ENCODE measurements around the gene VLDLR. TPM values are rescaled to one million over a fixed set of nuclear protein-coding genes. Genes with fewer than 3 reads are reported as not detected.

The VLDLR gene
- polyA plus RNA-seq, 1 donor: 21.9 TPM

DNA sequence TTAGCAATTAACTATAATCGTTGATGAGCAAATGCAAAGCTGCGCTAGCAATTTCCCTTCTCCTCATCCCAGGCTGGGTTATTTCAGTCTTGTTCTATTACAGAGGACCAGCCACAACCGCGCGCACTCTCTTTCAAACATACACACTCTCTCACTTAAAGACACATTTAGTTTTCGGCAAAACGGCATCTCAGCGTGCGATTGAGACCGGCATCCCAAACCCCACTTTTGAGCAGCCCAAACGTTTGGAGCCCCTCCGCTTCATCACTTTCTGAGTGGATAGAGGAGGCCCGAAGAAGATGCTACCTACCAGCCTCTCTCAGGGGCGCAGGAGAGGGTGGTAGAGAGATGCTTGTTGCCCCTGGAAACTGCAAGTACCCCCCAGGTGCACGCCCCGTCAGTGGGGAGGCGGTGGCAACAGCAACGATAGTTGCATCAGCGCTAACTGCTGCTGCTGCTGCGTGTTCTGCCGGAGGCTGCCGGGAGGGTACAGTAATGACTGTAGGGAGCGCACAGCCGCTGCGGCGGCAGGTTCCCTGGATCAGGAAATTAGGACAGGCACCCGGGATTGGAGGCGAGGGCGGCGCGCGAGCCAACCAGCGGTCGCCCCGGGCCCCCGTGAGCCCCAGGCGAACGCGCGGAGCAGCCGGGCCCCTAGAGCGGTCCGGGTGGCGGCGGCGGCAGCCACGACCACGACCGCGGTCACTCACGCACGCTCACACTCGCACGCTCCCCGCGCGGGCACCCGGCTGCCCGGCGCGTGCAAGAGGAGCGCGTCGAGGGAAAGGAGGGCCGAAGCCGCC lies 467 bp upstream of the VLDLR start:
- no peak for DNase-seq (ENCODE audit: low read depth)

- no peak for DNase-seq (ENCODE audit: low read depth)
Measured at GRCh38 chr9:2622461-2623287, 1.1 kb downstream of the VLDLR start.

DNA sequence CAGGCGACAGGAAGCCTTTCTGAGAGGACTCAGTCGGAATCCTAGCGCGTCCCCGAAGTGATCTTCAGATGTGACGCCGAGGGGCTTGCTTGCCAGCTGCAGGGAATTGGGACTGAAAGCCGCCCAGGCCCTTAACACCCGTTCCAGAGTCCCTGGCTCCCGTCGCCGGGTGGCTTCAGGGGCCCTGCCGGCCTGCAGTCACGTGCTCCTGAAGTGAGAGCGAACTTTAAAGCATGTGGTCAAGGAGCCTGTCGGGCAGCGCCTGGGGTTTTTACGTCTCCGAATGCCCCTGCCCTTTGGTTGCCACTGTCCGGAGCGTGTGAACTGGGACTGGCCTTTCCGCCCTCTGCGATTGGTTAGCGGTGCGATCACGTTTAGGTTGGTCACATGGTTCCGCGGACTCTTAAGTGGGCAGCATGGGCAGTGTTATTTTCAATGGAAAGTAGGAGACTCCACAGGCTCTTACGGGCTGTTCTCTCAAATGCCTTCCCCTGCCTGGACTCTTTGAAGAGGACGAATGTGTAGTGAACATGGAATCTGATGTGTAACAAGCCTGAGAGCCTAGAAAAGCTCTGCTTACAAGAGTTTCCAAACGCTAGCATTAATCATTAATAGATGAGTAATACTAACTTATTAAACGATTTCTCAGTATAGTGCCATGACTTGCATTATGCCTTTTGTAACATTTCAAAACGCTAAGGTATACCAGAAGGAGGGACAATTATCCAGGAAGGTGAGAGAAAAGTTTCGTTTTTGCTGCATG lies 1.9 kb downstream of the VLDLR start:
- no peak for DNase-seq (ENCODE audit: low read depth)

GRCh38 chr9:2624051-2624682 lies 2.6 kb downstream of the VLDLR start:
- no peak for DNase-seq (ENCODE audit: low read depth)

DNA sequence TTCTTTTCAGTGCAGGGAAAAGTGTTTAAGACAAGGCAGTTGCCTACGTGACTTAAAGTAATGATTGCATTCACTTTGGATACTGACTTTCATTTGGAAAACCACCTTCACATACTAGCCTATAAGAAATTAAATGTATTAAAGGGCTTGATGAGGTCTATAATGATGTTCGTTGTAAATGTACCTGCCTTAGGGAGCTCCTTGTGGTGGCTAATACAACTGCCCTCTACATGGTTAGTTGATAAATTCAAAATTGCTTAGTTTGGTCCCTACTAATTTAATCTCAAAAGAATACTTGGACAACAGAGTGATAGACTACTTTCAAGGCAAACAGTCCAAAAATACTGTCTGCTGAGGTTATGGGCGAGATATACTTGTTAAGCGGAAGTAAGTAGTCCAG lies 3.8 kb downstream of the VLDLR start:
- DNase-seq (ENCODE audit: low read depth): no peak

- DNase-seq (ENCODE audit: low read depth): no peak
Measured at GRCh38 chr9:2628919-2629318, 7.3 kb downstream of the VLDLR start.

DNA sequence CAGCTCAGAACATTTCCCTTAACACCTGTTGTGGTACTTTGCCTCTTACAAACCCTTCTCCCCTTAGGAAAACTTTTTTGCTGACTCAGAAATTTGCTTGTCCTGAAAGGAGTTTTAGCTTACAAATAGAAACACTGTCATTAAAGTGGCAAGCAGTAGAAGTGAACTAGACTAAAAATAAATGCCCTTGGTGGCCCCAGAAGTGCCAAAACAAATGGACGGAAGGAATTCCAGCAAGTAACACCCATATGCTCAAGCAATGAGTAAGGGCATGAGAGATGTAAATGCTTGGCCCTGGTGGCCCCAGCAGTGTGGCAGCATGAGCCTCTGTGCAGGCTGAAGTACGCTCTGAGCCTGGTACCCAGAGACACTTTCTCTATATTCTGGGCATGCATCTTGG lies 8.6 kb downstream of the VLDLR start:
- DNase-seq (ENCODE audit: low read depth): no peak

DNA sequence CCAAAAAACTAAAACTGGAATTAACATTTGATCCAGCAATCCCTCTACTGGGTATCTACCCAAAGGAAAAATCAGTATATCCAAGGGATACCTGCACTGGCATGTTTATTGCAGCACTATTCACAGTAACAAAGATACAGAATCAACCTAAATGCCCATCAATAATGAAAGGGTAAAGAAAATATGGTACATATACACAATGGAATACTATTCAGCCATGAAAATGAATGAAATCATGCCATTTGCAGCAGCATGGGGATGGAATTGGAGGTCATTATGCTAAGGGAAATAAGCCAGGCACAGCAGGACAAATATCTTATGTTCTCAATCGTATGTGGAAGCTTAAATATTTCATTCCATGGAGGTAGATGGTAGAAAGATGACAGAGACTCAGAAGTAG lies 9.7 kb downstream of the VLDLR start:
- DNase-seq (ENCODE audit: low read depth): no peak

GRCh38 chr9:2634153-2634552 lies 12.6 kb downstream of the VLDLR start:
- DNase-seq (ENCODE audit: low read depth): no peak

- no peak for DNase-seq (ENCODE audit: low read depth)
Measured at GRCh38 chr9:2634818-2635217, 13.2 kb downstream of the VLDLR start.

GRCh38 chr9:2635922-2636321 lies 14.3 kb downstream of the VLDLR start:
- no peak for DNase-seq (ENCODE audit: low read depth)

DNA sequence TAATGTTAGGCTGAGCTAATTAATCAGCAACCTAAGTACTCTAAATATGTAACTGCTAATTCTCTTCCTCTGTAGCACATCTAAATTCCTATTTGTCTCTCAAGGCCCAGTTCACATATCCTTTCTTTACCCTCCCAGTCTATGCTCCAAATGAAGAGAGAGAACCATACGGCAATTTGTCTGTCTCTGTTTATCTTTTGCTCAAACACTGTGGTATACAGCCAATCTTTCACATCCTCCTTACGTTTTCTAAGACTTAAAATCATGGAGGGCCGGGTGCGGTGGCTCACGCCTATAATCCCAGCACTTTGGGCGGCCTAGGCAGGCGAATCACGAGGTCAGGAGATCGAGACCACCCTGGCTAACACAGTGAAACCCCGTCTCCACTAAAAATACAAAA lies 15.8 kb downstream of the VLDLR start:
- no peak for DNase-seq (ENCODE audit: low read depth)

- DNase-seq (ENCODE audit: low read depth): no peak
Measured at GRCh38 chr9:2638871-2639673, 17.5 kb downstream of the VLDLR start.

DNA sequence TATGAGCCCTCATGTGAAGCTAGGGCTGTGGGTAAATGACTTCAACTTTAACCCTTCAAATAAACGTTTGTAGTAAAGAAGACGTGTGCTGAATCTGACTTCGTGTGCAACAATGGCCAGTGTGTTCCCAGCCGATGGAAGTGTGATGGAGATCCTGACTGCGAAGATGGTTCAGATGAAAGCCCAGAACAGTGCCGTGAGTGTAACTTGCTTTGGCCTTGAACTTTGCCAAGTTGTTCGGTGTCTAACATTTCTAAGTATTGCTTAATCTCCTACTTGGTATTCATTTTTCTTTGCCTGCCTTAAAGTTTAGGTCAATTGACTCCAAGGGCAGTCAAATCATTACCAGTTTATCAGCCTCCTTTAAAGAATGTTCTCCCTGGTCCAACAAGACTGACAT lies 18.2 kb downstream of the VLDLR start:
- no peak for DNase-seq (ENCODE audit: low read depth)

- no peak for DNase-seq (ENCODE audit: low read depth)
Measured at GRCh38 chr9:2640570-2640969, 19.0 kb downstream of the VLDLR start.

- DNase-seq (ENCODE audit: low read depth): no peak
Measured at GRCh38 chr9:2641033-2641432, 19.4 kb downstream of the VLDLR start.

- DNase-seq (ENCODE audit: low read depth): no peak
Measured at GRCh38 chr9:2642068-2642467, 20.5 kb downstream of the VLDLR start.

- DNase-seq (ENCODE audit: low read depth): no peak
Measured at GRCh38 chr9:2645569-2645968, 24.0 kb downstream of the VLDLR start.

DNA sequence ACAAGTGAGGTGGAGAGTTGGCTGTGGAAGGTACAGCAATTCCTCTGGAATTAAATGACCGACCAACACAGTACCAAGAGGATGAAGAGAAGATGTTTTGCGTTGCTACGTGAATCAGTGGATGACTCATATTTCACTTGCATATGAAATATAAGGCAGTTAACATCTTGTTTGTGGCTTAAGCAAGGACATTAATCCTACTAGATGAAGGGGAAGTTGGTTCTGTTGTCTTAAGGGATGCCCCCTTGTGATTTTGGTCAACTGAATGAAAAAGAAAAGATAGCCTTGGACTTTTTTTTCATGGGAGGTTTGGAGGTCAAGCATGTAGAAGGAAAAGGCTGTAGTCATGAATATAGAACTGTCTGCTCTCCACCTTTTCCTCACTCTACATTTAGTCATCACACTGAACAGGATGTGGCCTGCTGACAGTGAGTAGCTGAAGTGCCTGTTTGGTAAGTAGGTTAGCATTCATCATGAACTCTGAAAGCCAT lies 33.9 kb downstream of the VLDLR start:
- no peak for DNase-seq (ENCODE audit: low read depth)

DNA sequence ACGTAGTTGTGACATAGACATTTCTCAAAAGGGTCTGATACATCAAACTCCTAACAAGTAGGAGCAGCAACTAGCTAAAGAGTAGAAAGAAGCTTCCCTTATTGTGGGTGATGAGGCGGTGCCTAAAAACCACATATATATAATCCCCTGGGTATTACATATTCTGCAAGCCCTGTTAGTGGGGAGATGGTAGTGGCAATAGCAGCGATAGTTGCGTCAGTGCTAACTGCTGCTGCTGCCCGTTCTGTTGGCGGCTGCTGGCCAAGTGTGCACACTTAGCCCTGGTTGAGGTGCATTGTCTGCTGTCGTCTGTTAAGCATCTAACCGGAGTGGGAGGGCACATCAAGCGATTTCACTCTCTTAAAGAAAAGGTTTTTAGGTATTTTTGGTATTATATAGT lies 35.8 kb downstream of the VLDLR start:
- DNase-seq (ENCODE audit: low read depth): no peak

- no peak for DNase-seq (ENCODE audit: low read depth)
Measured at GRCh38 chr9:2662496-2662895, 40.9 kb downstream of the VLDLR start.
